Stimulated activated CD8-positive, alpha-beta memory T cell treated with anti-CD3 and anti-CD28 coated beads, Interleukin-4, amount 100 ng/mL, for 24 hours (primary cell): ENCODE results near the gene AGER.
"Not testable (repeated sequence)": the region's sequence is repeated elsewhere in the genome, so short reads cannot be mapped to it uniquely, and the experiment has no call there.

ENCODE experiments used
- DNase-seq: peaks from one replicate; pipeline ENCODE4 v3.0.0-alpha.2; 2020; ENCODE audit warnings: low read depth

AGER gene

DNA sequence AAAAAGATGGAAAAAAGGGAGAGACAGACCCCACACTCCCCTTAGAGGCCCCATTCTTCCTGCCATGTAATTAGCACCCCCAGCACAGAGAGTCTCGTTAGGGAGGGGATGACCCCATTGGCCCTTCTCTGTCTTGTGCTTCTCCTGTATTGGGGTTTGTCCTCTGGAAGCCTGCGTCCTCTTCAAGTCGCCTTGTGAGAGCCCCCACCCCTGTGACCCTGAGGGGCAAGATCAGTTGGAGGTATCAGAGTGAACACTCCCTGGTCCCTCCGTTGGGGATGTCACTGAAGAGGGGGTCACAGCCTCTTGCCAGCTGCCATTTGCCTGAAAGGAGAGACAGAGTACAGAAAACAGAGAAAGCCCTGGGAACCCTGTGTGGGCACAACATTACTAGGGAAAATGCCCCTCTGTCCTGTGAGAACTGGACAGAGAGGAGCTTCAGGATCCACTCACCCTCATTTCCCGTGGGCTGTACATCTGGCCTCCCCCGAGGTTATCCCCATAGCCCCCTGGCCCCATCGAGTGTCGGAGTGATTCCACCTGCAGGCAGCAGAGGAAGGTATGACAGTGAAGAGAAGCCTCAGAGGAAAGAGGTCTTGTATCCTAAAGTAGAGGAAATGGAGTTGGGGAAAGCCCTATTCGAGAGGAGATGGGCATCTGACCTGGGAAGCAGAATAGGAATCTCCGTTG is 2.2 kb upstream of the AGER start:
- DNase-seq = not testable (repeated sequence)

DNA sequence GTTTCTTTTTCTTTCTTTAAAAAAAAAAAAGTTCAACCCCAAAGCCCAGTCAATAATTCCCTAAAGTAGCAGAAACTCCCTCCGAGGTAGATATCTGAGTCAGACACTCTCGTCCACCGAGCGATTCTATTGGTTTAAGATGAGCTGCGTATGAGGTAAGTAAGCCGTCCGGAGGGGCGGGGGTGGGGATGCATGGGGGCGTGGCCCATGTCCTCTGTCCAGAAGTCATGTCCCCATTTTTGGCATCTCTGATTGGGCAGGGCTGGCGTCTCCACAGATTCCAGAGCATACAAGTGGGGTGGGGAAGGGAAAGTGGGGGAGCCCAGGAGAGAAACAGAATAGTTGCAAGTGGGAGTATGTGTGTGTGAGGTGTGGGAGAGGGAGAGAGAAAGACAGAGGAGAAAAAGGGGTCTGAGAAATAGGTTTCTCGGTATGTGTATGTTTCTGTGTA is 1.7 kb upstream of the AGER start:
- DNase-seq = not testable (repeated sequence)

DNA sequence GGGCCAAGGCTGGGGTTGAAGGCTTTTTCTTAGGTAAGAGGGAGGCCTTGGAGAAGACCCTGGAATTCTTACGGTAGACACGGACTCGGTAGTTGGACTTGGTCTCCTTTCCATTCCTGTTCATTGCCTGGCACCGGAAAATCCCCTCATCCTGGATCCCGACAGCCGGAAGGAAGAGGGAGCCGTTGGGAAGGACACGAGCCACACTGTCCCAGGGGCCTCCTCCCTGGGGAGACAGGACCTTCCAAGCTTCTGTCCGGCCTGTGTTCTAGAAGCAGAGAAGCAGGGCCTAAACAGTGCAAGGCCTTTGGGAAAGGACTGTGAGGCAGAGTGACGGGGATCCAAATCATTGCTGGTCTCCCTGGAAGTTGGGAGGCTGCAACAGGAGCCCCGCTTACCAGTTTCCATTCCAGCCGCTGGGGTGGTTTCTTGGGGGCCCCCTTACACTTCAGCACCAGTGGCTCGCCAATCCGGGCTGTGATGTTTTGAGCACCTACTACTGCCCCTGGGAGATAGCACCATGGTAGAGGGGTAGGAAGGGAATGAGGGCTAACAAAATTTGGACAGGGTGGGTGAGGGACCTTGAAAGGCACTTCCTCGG is 470 bp downstream of the AGER start:
- no peak for DNase-seq

DNA sequence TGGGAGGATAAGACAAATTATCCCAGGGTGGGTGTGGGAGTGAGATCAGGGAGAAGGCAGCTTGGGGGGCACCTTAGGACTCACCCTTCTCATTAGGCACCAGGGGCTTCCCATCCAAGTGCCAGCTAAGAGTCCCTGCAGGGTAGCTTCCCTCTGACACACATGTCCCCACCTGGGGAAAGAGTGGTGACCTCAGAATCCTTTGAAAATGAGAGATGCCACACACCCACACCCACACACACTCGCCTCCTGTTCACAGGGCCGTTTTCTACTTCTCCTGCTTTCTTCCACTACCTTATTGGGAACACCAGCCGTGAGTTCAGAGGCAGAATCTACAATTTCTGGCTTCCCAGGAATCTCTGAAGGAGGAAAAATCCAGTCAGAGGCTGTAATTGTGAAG is 1.0 kb downstream of the AGER start:
- no peak for DNase-seq

DNA sequence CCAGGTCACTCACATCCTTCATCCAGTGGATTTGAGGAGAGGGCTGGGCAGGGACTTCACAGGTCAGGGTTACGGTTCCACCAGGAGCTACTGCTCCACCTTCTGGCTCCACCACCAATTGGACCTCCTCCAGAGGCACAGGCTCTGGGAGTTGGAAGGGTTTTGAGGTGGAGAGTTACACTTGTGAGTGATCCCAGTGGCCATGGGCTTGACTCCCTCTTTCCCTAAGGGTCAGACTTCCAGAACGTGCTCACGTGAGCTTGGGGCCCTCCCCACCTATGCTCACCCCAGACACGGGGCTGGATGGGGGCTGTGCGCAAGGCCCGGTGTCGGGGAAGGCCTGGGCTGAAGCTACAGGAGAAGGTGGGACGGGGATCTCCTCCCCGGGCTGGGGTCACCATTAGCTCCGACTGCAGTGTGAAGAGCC is 1.5 kb downstream of the AGER start:
- DNase-seq = no peak

DNA sequence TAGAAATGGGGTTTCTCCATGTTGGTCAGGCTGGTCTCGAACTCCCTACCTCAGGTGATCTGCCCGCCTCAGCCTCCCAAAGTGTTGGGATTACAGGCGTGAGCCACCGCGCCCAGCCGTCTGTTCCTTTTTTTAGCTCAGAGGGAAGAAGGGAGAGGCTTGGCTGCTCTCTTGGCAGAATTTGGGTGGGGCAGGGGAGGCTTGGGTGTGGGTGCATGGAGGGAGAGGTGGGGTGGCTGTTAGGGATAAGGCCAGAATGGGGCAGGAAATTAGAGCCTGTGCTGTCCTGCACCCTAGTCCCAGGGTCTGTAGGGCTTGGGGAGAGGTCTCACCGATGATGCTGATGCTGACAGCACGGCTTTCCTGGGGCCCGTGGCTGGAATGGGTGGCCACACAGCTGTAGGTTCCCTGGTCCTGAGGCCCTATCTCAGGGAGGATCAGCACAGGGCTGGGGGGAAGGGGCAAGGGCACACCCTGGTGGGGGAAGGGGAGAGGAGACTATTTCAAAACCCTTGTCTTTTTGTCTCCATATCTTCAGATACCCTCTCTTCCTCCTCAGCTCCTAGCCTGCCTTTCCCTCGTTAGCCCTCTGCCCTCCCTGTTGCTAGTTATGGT is 2.0 kb downstream of the AGER start:
- DNase-seq = no peak

DNA sequence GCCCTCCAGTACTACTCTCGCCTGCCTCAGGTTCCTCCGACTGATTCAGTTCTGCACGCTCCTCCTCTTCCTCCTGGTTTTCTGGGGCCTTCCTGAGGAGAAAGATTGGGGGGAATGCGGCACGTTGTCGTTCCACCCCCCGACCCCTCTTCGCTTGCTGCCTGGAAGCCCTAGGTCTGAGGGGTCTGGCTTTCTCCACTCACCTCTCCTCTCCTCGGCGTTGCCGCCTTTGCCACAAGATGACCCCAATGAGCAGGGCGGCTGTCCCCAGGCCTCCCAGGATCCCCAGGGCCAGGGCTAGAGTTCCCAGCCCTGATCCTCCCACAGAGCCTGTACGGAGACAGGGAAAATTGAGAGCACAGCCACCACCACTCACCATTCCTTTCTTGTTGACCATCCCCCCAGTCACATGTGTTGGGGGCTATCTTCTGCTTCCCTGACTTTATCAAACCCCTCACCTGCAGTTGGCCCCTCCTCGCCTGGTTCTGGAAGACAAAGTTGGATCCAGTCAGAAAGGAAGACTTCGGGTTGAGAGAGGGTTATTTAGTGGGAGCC is 2.8 kb downstream of the AGER start:
- no peak for DNase-seq

DNA sequence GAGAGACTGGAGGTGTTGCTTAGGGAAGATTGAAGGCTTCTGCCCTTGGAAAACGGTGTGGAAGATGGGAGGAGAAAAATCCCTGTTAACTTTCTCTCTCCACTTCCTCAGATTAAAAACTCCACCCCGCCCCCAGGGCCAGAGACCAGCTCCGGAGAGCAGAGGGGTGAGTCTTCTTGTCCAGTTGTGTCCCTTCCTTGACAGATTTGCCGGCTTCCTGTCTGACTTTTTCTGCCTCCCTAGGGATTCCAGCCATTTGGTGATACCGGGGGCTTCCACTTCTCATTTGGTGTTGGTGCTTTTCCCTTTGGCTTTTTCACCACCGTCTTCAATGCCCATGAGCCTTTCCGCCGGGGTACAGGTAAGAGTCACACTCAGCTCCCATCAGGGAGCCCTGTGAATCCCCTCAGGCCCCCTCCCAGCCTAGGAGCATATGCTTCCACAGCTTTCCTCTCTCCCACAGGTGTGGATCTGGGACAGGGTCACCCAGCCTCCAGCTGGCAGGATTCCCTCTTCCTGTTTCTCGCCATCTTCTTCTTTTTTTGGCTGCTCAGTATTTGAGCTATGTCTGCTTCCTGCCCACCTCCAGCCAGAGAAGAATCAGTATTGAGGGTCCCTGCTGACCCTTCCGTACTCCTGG is 4.2 kb downstream of the AGER start:
- no peak for DNase-seq

DNA sequence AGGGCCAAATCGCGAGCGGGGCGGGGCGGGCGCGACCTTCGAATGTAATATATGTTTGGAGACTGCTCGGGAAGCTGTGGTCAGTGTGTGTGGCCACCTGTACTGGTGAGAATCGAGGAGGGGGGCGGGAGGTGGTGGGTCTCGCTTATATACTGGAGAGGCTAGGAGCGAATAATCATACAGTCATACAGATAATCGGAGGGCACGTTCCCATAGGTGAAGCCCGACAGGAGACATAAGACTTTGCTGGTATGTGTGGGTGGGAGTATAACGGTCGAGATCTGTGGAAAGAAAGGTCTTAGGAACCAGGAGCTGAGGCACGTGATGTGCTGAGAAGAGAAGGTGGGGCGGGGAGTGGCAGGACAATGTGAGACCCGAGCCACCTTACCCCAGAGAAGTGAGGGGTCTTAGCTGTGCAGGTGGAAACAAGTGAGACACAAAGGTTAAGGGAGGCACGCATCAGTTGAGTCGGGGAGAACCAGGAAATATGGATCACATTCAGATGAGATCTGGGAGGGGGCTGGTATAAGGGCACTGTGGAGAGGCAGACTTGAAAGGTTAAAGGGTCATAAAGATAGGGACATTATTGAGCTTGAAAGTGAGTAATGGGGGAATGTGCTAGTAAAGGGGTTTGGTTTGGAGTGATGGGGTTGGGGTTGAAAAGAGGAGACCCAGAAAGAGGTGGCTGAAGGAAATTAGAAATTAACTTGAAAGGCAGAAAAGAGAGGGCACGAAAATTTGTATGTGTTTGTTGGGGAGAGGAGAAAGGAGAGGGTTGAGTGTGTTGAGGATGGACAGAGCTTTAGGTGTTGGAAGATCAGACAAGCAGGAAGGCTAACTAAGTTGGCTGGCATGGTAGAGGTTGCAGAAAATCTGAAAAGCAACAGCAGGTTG is 5.3 kb downstream of the AGER start:
- no peak for DNase-seq

DNA sequence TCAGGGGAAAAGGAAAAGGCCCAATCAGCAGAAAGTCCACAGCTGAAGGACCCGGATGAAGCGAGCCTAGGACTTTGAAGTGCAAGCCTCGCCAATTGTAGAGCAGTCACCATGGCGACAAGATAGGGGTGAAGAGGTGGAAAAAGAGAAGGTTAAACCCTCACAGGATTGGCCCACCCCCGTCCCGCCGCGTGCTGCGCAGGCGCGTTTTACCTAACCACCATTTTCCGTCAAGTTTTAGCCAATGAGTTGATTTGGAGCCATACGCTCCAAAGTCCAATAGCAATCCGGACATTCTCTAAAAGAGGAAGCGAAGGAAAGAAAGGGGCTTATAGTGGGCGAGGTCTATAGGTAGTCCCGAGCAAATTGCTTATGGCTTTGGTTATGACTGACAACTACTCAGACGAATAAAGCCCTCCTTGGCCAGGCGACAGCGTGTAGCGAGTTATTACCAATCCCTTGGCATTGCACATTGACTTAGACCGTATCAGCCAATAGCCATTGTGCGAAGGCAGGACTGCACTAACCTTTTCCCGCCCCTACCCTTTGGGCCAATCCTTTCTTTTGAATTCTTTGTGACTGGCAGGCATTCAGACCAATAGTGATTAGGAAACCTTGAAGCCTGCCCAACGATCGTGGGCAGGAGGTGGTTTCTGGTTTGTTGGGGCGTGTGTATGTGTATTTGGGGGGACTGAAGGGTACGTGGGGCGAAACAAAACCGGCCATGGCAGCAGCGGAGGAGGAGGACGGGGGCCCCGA is 6.1 kb downstream of the AGER start, which contains the start of gene RNF5:
Gene RNF5, plus strand, starts transcription at position 618 of the 759 bp plus-strand sequence. Its CDS starts 107 bp downstream, at position 725.
- DNase-seq = peak; percentile 83

DNA sequence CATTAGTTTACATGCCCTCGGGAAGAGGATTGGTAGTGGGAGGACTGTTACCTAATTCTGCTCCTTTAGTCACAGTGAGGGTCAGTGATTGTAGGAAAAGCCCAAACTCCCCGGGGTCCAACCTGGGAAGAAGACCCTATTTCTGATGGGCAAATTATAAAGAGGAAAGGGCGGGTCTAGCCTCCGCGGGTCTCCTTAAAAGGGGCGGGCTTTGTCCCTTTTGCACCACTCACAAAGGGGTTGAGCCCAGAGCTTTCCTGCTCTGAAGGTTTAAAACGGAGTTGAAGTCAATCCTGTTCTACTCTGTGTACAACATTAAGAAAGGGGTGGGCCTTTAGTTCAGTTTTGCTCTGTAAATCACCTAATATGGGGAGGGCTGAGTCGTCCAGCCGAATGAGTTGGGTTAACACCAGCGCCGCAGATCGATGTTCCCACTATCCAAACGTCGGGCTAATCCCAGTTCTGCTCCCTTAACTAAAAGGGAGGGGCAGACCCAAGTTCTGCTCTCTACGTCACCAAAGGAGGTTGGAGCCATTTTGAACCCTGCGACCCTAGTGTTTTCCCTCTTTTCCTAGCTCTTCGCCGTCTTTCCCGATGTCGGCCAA is 6.8 kb downstream of the AGER start:
- DNase-seq = no peak

DNA sequence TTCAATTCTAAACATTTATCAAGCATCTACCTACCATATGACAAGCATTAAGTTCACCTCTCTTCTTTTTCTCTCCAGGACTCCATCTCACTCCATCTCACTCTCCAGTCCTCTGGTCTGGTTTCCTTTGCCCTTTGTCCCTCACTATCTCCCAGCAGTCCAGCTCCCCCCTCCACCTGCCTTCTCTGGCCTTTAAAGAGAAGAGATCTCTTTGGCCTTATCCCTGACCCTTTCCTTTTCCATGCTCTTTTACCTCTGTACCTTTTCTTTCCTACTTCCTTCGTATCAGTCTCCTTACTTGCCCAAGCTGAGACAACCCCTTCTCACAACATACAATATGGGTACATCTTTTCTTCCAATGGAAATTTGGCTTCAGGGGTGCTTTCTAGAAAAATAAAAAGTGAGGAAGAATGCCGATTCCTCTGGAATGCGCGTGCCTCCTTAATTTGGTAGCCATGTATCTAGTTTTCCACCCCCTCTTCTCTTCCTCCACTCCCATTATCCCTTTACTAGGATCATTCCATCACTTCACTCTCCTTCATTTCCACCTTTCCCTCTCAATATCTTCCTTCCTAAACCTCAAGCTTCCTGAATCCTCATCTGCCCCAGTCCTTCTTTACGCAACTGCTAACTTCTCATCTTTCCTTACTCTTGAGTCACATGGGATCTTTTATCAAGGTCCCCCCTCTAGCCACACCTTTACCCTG is 7.4 kb downstream of the AGER start:
- DNase-seq = no peak

DNA sequence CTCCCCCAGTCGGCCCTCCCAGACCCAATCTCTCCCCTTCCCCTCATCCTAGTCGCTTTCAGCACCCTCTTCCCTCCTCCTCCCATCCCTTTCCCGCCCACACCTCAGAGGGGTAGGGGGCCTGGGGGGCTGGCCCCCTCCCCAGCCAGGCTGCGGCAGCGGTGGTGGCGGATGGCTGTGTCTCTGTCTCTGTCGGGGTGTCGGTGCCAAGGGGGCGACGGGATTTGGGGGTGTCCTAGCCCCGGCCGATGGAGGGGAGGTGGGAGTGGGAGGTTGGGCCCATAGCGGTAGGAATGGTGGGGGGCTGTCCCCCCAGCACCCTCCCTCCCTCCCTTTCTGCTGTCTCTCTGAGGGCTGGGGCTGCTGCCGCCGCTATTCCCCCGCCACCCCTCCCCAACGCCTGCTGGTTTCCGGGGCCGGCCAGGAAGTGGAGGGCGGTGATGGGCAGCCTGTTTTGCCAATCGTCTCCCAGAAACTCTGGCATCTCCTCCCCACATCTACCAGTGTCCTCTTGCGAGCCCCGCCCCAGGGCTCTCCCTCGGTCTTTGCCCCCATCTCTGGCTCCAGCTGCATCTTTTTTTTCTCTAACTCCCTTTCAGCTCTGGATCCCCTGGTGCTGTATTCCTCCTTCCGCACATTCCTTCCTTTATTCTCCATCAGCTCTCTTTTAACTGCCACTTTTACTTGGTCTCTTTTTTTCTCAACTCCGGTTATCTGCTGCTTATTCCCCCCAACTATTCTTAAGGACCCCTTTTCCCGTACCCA is 8.2 kb downstream of the AGER start, which contains the start of gene AGPAT1:
Gene AGPAT1, minus strand, starts transcription at position 374 of the 765 bp plus-strand sequence. CDS start 4,588 bp downstream, outside the sequence.
- DNase-seq = peak; percentile 95

DNA sequence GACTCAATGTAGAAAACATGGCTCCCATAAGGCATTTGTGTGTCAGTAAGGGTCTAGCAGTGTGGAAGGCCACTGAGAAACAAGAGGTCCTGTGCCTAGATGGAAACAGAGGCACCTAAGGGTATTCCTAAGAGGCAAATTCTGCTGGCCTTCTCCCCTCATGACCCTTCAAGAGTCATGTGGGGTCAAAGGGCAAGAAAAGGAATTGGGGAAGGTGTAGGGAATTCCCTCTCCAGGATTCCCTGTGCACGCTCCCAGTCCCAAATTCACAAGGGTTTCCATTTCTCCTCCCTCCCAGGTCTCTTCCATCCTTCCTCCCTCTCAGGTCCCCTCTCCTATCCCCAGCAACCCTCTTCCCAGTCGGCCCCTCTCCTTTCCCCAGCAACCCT is 8.7 kb downstream of the AGER start:
- DNase-seq = no peak

DNA sequence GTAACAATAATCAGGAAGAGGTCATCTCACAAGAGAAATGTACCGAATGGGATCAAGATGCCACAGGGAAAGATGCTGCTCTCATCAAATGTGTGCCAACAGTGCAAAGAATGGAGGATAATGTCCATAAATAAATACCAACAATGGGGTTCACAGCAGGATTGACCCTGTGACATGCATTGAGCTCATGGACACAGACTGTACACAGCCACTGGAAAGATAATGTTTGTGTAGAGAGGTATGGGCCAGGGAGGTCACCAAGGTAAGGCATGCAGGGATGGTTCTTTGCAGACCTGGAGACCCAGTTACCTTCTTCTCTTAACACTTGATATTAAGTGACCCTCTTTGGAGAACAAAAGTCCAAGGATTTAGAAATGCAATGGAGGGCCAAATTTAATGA is 9.6 kb downstream of the AGER start:
- DNase-seq = no peak

DNA sequence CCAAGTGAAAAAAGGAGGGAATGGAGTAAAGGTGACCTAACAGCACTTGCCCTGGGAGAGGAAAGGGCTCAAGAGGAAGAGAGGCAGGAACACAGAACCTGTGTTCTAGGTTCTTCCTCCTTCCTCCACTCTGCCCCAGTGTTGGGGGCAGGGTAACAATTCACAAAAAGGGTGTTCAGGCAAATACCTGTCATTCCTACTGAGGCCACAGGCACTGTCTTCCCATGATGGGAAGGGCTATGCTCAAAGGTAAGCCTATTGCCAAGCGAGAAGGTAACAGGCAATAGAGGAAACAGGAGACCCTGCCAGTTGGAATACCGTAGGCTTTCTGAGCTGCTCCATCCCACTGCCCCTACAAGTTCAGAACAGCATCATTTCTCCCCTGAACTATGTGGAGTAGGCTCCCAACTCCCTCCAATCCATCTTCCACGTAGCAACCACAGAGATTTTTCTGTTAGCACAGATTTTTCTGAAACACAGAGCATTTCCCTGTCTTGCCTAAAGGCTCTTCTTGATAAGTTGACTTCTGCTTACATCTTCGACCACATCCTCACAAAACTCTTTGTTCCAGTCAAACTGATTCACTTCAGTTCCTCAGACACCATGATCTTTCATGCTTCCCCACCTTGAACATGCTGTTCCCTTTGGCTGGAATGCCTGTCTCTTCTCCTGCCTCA is 10.9 kb downstream of the AGER start:
- no peak for DNase-seq

DNA sequence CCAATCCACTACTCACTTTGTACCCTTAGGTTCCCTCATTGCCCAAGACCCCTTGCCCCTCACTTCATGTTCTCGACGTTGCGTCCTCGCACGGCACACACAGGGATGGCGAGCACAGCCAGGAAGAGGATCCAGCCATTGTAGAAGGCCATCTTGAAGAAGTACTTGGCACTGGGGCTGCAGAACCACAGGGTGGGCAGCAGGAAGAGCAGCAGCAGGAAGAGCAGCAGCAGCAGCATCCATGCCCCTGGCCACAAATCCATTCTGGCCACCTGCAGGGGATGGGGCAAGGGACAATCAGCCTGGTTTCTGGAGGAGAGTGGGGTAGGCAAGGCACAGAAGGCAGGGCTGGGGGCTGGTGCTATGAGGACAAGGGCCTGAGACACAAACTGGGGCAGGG is 12.8 kb downstream of the AGER start:
- DNase-seq = no peak

DNA sequence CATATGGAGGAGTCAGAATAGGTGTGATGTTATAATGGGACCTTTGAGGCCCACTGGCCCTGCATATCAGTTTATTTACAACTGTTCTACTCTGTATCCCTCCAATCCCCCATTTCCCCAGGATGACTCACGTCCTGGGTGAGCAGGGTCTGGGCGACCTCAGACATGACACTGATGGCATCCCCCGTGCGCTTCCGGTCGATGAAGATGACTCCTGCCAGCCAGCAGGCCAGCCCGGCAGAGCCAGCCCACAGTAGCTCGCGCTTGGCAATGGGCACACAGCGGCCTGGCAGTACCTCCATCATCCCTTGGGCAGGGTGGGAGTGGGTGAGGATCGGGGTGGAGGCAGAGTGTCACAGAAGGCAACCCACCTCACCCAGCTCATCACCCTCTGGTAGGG is 13.8 kb downstream of the AGER start:
- DNase-seq = no peak
